ENCODE measurements around the gene ERCC6L2. TPM values are rescaled to one million over a fixed set of nuclear protein-coding genes. Genes with fewer than 3 reads are reported as not detected.
A peak's percentile ranks its signal among the peaks of the same experiment; 100 is the strongest.

ERCC6L2 gene
- total RNA-seq, 3 donors from 2014 or later (not counting 1 experiment from before 2014, with no cell fraction given): 37.1 to 45.8 (median 38.6) TPM

DNA sequence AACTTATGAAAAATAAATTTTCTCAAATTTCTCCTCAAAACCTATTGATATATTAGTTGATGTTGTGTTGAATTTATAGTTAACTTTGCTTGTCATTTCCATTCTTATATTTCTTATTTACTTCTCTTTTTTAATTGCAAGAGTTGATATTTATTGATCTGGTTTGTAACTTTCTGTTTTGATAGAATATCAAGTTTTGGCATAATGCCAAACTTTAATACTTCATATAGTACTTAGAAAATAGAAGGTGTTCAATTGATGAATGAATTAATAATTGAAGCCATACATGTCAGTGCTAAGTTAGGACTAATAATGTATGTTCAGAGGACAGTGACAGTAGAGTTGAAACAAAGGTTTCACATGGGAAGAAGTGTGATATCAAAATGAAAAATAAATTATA lies 27.9 kb downstream of the ERCC6L2 start:
- intact Hi-C loops (cut with micrococcal nuclease): no loop called here
- Histone ChIP-seq H3K27ac (ENCODE audit: low read length) (no peak overlapping the region), H3K9me3 (ENCODE audit: control insufficient read depth, insufficient read depth, low read length) (no peaks in the 10 kb centered on the region), H3K4me3 (ENCODE audit: low read length) (no peak overlapping the region), H3K27me3 (ENCODE audit: control insufficient read depth, insufficient read depth, low read length) (no peaks in the 10 kb centered on the region), H3K4me1 (ENCODE audit: control insufficient read depth, insufficient read depth, low read length) (no peaks in the 10 kb centered on the region), H3K36me3 (ENCODE audit: control insufficient read depth, insufficient read depth, low read length) (peaks cover 5% of the 10 kb centered on the region)
- H3K27ac Mint-ChIP-seq: no peak overlapping the region
- ATAC-seq (no peak), DNase-seq (no peak)
- H3K9me3 Mint-ChIP-seq: no peaks in the 10 kb centered on the region
- H3K36me3 Mint-ChIP-seq: no peaks in the 10 kb centered on the region
- H3K4me1 Mint-ChIP-seq: no peaks in the 10 kb centered on the region
- H3K27me3 Mint-ChIP-seq (ENCODE audit: low read depth in 2 of 2): no peaks in the 10 kb centered on the region
- TF ChIP-seq CTCF (IDR thresholded peaks at IDR 0.05): no peak
- no peak overlapping the region for H3K4me3 Mint-ChIP-seq

- intact Hi-C loops (cut with micrococcal nuclease): no loop called here
- no peak for TF ChIP-seq CTCF (IDR thresholded peaks at IDR 0.05)
- Histone ChIP-seq H3K27ac (ENCODE audit: low read length) (no peak overlapping the region), H3K9me3 (ENCODE audit: control insufficient read depth, insufficient read depth, low read length) (no peaks in the 10 kb centered on the region), H3K36me3 (ENCODE audit: control insufficient read depth, insufficient read depth, low read length) (peaks cover 8% of the 10 kb centered on the region), H3K4me1 (ENCODE audit: control insufficient read depth, insufficient read depth, low read length) (no peaks in the 10 kb centered on the region), H3K27me3 (ENCODE audit: control insufficient read depth, insufficient read depth, low read length) (no peaks in the 10 kb centered on the region), H3K4me3 (ENCODE audit: low read length) (no peak overlapping the region)
- 91% methylated on average over 1 of the region's 2 CpGs for WGBS (ENCODE audit: insufficient coverage)
- DNase-seq (peak in 1 of 2 donors; percentile 25), ATAC-seq (no peak)
- H3K4me1 Mint-ChIP-seq: no peaks in the 10 kb centered on the region
- H3K4me3 Mint-ChIP-seq: no peak overlapping the region
- no peaks in the 10 kb centered on the region for H3K9me3 Mint-ChIP-seq
- H3K36me3 Mint-ChIP-seq: no peaks in the 10 kb centered on the region
- H3K27ac Mint-ChIP-seq: no peak overlapping the region
- no peaks in the 10 kb centered on the region for H3K27me3 Mint-ChIP-seq (ENCODE audit: low read depth in 2 of 2)
Observed at GRCh38 chr9:95907794-95908193, 32.3 kb downstream of the ERCC6L2 start.

GRCh38 chr9:95910023-95910707 lies 34.7 kb downstream of the ERCC6L2 start:
- TF ChIP-seq CTCF (IDR thresholded peaks at IDR 0.05): no peak
- H3K27me3 Mint-ChIP-seq (ENCODE audit: low read depth in 2 of 2): no peaks in the 10 kb centered on the region
- Histone ChIP-seq H3K4me3 (ENCODE audit: low read length) (no peak overlapping the region), H3K9me3 (ENCODE audit: control insufficient read depth, insufficient read depth, low read length) (no peaks in the 10 kb centered on the region), H3K36me3 (ENCODE audit: control insufficient read depth, insufficient read depth, low read length) (peaks cover 8% of the 10 kb centered on the region), H3K27ac (ENCODE audit: low read length) (no peak overlapping the region), H3K27me3 (ENCODE audit: control insufficient read depth, insufficient read depth, low read length) (no peaks in the 10 kb centered on the region), H3K4me1 (ENCODE audit: control insufficient read depth, insufficient read depth, low read length) (no peaks in the 10 kb centered on the region)
- DNase-seq: no peak
- no peak for ATAC-seq
- intact Hi-C loops (cut with micrococcal nuclease): no loop called here
- H3K4me3 Mint-ChIP-seq: no peak overlapping the region
- no peaks in the 10 kb centered on the region for H3K4me1 Mint-ChIP-seq
- no peak overlapping the region for H3K27ac Mint-ChIP-seq
- no peaks in the 10 kb centered on the region for H3K36me3 Mint-ChIP-seq
- 100% methylated on average over 1 of the region's 3 CpGs for WGBS (ENCODE audit: insufficient coverage)
- H3K9me3 Mint-ChIP-seq: no peaks in the 10 kb centered on the region

GRCh38 chr9:95910770-95911340 lies 35.4 kb downstream of the ERCC6L2 start:
- DNase-seq: no peak
- H3K27ac ChIP-seq (ENCODE audit: low read length): no peak overlapping the region
- intact Hi-C loops (cut with micrococcal nuclease): no loop called here
- H3K4me3 ChIP-seq (ENCODE audit: low read length): no peak overlapping the region
- no peaks in the 10 kb centered on the region for H3K27me3 Mint-ChIP-seq (ENCODE audit: low read depth in 2 of 2)
- no peak for TF ChIP-seq CTCF (IDR thresholded peaks at IDR 0.05)
- no peaks in the 10 kb centered on the region for H3K27me3 ChIP-seq (ENCODE audit: control insufficient read depth, insufficient read depth, low read length)
- no peak overlapping the region for H3K27ac Mint-ChIP-seq
- H3K9me3 Mint-ChIP-seq: no peaks in the 10 kb centered on the region
- H3K4me1 ChIP-seq (ENCODE audit: control insufficient read depth, insufficient read depth, low read length): no peaks in the 10 kb centered on the region
- no peak for ATAC-seq
- H3K4me1 Mint-ChIP-seq: no peaks in the 10 kb centered on the region
- 100% methylated on average over 2 of the region's 3 CpGs for WGBS (ENCODE audit: insufficient coverage)
- H3K9me3 ChIP-seq (ENCODE audit: control insufficient read depth, insufficient read depth, low read length): no peaks in the 10 kb centered on the region
- H3K36me3 ChIP-seq (ENCODE audit: control insufficient read depth, insufficient read depth, low read length): peaks cover 11% of the 10 kb centered on the region
- no peak overlapping the region for H3K4me3 Mint-ChIP-seq
- H3K36me3 Mint-ChIP-seq: no peaks in the 10 kb centered on the region
